ENCODE measurements around the gene C19orf25. TPM values are rescaled to one million over a fixed set of nuclear protein-coding genes. Genes with fewer than 3 reads are reported as not detected.

The C19orf25 gene
- total and polyA plus RNA-seq, 2 of the 13 experiments (the other 11 are each of a cell fraction or from before 2014, with no cell fraction given), result 14.2 to 32.4 TPM

DNA sequence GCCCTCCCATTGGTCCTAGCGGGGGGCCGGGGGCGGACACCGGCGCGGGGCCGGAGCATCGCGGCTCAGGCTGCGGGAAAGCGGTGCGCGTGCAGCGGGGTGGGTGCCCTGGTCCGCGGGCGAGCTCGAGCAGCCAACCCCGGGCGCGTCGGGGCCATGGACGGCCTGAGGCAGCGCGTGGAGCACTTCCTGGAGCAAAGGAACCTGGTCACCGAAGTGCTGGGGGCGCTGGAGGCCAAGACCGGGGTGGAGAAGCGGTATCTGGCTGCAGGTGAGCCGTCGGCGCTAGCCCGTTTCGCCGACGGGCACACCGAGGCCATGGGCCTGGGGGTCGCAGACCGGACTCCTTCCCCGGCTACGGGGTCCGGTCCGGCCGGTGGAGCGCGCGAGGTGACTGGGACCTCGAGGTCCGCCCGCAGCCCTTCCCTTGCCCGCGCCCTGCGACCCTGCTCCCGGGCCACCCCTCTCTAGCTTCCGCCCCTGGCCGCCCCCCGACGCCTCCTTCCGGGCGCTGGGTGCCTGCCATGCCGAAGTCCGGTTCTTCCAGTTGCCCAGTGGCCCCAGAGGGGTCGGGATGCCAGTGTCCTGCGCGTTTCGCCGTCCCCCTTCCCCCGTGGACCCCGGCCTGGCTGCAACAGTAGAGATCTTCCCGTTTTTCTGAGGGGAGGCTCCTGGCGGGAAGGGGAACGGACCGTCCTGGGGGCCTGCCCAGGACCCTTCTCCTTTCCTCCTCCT is 12.3 kb upstream of the C19orf25 start, which contains the start of gene REEP6 (continued):
- TF ChIP-seq, protein P1, sequence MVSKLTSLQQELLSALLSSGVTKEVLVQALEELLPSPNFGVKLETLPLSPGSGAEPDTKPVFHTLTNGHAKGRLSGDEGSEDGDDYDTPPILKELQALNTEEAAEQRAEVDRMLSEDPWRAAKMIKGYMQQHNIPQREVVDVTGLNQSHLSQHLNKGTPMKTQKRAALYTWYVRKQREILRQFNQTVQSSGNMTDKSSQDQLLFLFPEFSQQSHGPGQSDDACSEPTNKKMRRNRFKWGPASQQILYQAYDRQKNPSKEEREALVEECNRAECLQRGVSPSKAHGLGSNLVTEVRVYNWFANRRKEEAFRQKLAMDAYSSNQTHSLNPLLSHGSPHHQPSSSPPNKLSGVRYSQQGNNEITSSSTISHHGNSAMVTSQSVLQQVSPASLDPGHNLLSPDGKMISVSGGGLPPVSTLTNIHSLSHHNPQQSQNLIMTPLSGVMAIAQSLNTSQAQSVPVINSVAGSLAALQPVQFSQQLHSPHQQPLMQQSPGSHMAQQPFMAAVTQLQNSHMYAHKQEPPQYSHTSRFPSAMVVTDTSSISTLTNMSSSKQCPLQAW (CRISPR knock-in tag; IDR thresholded peaks at IDR 0.05), result no peak
- TF ChIP-seq ZNF766 (CRISPR knock-in tag; IDR thresholded peaks at IDR 0.05; ENCODE audit: borderline replicate concordance) (peak; percentile 85; the same call in 1 of the 2 replicates), ZFP82 (CRISPR knock-in tag; IDR thresholded peaks at IDR 0.05; ENCODE audit: borderline replicate concordance) (0 out of 2 replicates have a peak, but pooled peaks have one; percentile 76), ZNF33B (CRISPR knock-in tag; IDR thresholded peaks at IDR 0.05) (peak; percentile 80; the same call in 1 of the 2 replicates), ZNF138 (CRISPR knock-in tag; IDR thresholded peaks at IDR 0.05; ENCODE audit: low read depth) (0 out of 2 replicates have a peak, but pooled peaks have one; percentile 58), GFI1 (CRISPR knock-in tag; IDR thresholded peaks at IDR 0.05; ENCODE audit: borderline replicate concordance) (peak; percentile 56; the same call in 1 of the 2 replicates), ZBTB1 (CRISPR knock-in tag; IDR thresholded peaks at IDR 0.05; ENCODE audit: borderline replicate concordance) (no peak), ZNF737 (CRISPR knock-in tag; IDR thresholded peaks at IDR 0.05; ENCODE audit: borderline replicate concordance) (no peak), KLF11 (CRISPR knock-in tag; IDR thresholded peaks at IDR 0.05) (no peak), ZNF263 (CRISPR knock-in tag; IDR thresholded peaks at IDR 0.05) (peak; percentile 75), SRSF9 (IDR thresholded peaks at IDR 0.05; ENCODE audit: borderline replicate concordance, insufficient read depth, low read depth, low read length, poor library complexity, severe bottlenecking) (no peak), HMGA1 (CRISPR knock-in tag; conservative IDR thresholded peaks at IDR 0.05) (no peak)
- TF ChIP-seq, protein P2, sequence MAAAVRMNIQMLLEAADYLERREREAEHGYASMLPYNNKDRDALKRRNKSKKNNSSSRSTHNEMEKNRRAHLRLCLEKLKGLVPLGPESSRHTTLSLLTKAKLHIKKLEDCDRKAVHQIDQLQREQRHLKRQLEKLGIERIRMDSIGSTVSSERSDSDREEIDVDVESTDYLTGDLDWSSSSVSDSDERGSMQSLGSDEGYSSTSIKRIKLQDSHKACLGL (CRISPR knock-in tag; IDR thresholded peaks at IDR 0.05), result peak; percentile 66
- TF ChIP-seq, protein P3, sequence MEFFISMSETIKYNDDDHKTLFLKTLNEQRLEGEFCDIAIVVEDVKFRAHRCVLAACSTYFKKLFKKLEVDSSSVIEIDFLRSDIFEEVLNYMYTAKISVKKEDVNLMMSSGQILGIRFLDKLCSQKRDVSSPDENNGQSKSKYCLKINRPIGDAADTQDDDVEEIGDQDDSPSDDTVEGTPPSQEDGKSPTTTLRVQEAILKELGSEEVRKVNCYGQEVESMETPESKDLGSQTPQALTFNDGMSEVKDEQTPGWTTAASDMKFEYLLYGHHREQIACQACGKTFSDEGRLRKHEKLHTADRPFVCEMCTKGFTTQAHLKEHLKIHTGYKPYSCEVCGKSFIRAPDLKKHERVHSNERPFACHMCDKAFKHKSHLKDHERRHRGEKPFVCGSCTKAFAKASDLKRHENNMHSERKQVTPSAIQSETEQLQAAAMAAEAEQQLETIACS (CRISPR knock-in tag; IDR thresholded peaks at IDR 0.05), result peak; percentile 64
- TF ChIP-seq, protein P4, sequence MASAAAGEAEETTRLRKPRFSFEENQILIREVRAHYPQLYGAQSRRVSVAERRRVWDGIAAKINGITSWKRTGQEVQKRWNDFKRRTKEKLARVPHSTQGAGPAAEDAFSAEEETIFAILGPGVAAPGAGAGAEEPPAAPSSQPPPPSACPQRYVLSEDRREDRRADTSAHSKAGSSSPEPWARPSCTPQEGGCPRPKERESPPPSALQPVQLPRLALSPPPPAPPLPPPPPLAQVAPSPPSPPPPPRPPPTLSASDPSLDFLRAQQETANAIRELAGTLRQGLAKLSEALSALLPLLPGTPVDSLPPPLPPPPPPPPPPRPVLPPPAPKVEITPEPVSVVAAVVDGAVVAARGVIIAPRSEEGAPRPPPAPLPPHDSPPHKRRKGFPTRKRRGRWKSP (CRISPR knock-in tag; IDR thresholded peaks at IDR 0.05), result 0 out of 2 replicates have a peak, but pooled peaks have one; percentile 55
- TF ChIP-seq, protein P5, sequence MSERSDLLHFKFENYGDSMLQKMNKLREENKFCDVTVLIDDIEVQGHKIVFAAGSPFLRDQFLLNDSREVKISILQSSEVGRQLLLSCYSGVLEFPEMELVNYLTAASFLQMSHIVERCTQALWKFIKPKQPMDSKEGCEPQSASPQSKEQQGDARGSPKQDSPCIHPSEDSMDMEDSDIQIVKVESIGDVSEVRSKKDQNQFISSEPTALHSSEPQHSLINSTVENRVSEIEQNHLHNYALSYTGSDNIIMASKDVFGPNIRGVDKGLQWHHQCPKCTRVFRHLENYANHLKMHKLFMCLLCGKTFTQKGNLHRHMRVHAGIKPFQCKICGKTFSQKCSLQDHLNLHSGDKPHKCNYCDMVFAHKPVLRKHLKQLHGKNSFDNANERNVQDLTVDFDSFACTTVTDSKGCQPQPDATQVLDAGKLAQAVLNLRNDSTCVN (CRISPR knock-in tag; IDR thresholded peaks at IDR 0.05; ENCODE audit: borderline replicate concordance), result no peak
- TF ChIP-seq, protein P6, sequence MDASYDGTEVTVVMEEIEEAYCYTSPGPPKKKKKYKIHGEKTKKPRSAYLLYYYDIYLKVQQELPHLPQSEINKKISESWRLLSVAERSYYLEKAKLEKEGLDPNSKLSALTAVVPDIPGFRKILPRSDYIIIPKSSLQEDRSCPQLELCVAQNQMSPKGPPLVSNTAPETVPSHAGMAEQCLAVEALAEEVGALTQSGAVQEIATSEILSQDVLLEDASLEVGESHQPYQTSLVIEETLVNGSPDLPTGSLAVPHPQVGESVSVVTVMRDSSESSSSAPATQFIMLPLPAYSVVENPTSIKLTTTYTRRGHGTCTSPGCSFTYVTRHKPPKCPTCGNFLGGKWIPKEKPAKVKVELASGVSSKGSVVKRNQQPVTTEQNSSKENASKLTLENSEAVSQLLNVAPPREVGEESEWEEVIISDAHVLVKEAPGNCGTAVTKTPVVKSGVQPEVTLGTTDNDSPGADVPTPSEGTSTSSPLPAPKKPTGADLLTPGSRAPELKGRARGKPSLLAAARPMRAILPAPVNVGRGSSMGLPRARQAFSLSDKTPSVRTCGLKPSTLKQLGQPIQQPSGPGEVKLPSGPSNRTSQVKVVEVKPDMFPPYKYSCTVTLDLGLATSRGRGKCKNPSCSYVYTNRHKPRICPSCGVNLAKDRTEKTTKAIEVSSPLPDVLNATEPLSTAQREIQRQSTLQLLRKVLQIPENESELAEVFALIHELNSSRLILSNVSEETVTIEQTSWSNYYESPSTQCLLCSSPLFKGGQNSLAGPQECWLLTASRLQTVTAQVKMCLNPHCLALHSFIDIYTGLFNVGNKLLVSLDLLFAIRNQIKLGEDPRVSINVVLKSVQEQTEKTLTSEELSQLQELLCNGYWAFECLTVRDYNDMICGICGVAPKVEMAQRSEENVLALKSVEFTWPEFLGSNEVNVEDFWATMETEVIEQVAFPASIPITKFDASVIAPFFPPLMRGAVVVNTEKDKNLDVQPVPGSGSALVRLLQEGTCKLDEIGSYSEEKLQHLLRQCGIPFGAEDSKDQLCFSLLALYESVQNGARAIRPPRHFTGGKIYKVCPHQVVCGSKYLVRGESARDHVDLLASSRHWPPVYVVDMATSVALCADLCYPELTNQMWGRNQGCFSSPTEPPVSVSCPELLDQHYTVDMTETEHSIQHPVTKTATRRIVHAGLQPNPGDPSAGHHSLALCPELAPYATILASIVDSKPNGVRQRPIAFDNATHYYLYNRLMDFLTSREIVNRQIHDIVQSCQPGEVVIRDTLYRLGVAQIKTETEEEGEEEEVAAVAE (CRISPR knock-in tag; IDR thresholded peaks at IDR 0.05; ENCODE audit: borderline replicate concordance), result 0 out of 2 replicates have a peak, but pooled peaks have one; percentile 8
